Endothelial cell of umbilical vein (primary cell): ENCODE data around the gene SLA2. TPM values are rescaled to one million over a fixed set of nuclear protein-coding genes. Genes with fewer than 3 reads are reported as not detected.

Experiments
- BruUV-seq: library from RNA; stranded (reverse); fragments of 400-500 nt; replicated peaks from 2 replicates; lab custom pipeline; 2021; lab: Mats Ljungman, UMichigan
- CTCF ChIA-PET: fragments of 300-600, 350-600 bp; sonication (Branson Sonifier 250); formaldehyde crosslinking; loops from one replicate; lab custom pipeline; 2021; ENCODE audit warnings: antibody characterized with exemption, inconsistent platforms; lab: Charles Lee
- POLR2A ChIA-PET: fragments of 300-600, 350-600 bp; sonication (Branson Sonifier 250); formaldehyde crosslinking; loops from one replicate; lab custom pipeline; 2021; ENCODE audit warnings: antibody characterized with exemption, inconsistent platforms; lab: Charles Lee
- DNase-seq: peaks from one replicate; pipeline ENCODE4 v3.0.0-alpha.2; 2011; ENCODE audit warnings: low read depth, low spot score
- FAIRE-seq: peaks from 2 replicates; lab custom pipeline; 2011; peaks lifted over from hg19 to GRCh38; lab: Jason Lieb, UNC
- H2AFZ ChIP-seq: 2 replicates; pipeline ENCODE4 v1.6.0; 2012; ENCODE audit warnings: low read depth, low read length, control low read depth, inconsistent platforms
- H3K27ac ChIP-seq: 2 replicates; pipeline ENCODE4 v1.5.1; 2011; ENCODE audit warnings: low read depth, mild to moderate bottlenecking, control low read depth, low read length, moderate library complexity; ENCODE audit not compliant: insufficient read depth
- H3K27me3 ChIP-seq, 2 experiments: 2 replicates each; pipeline versions ENCODE4 v1.6.0 to v1.6.1; 2011; ENCODE audit warnings: low read length in 2 of 2, mixed read lengths in 1 of 2; ENCODE audit not compliant: control insufficient read depth in 2 of 2, insufficient read depth in 2 of 2
- H3K36me3 ChIP-seq, 2 experiments: 2 replicates in 1 of 2; 3 replicates in 1 of 2; pipeline ENCODE4 v1.5.1; 2011; ENCODE audit warnings: low read length in 2 of 2, mild to moderate bottlenecking in 1 of 2, moderate library complexity in 1 of 2; ENCODE audit not compliant: control insufficient read depth in 2 of 2, insufficient read depth in 2 of 2; ENCODE audit errors: extremely low read depth in 1 of 2
- H3K4me1 ChIP-seq: 3 replicates; pipeline ENCODE4 v1.5.1; 2011; ENCODE audit warnings: mild to moderate bottlenecking, low read length; ENCODE audit not compliant: control insufficient read depth, insufficient read depth; ENCODE audit errors: extremely low read depth
- H3K4me2 ChIP-seq: 2 replicates; pipeline ENCODE4 v1.6.1; 2011; ENCODE audit warnings: low read length, control low read depth, mixed read lengths; ENCODE audit not compliant: insufficient read depth
- H3K4me3 ChIP-seq, 3 experiments: fragments of 200-600 bp in 1 of 3; sonication (generic), shearing (Covaris generic) in 1 of 3; replicated peaks in 1 of 3; 2 replicates each; pipeline ENCODE4 v1.5.1; 2011 to 2016; ENCODE audit warnings: control low read depth in 3 of 3, low read length in 3 of 3, mild to moderate bottlenecking in 2 of 3, inconsistent platforms in 1 of 3, low read depth in 1 of 3, moderate library complexity in 1 of 3; ENCODE audit not compliant: insufficient read depth in 1 of 3
- H3K79me2 ChIP-seq: 2 replicates; pipeline ENCODE4 v1.6.0; 2012; ENCODE audit warnings: low read length, inconsistent platforms; ENCODE audit not compliant: control insufficient read depth, insufficient read depth
- H3K9ac ChIP-seq: replicated peaks from 2 replicates; pipeline ENCODE3; 2011; ENCODE audit warnings: low read length, control low read depth; ENCODE audit not compliant: insufficient read depth; ENCODE audit errors: extremely low read depth
- H3K9me1 ChIP-seq: replicated peaks from 3 replicates; pipeline ENCODE4 v1.6.0; 2011; ENCODE audit warnings: mild to moderate bottlenecking, low read length; ENCODE audit not compliant: control insufficient read depth, insufficient read depth; ENCODE audit errors: extremely low read depth
- H3K9me3 ChIP-seq: replicated peaks from 2 replicates; pipeline ENCODE4 v1.5.1; 2012; ENCODE audit warnings: low read length, inconsistent platforms; ENCODE audit not compliant: control insufficient read depth, insufficient read depth
- H4K20me1 ChIP-seq: replicated peaks from 2 replicates; pipeline ENCODE3; 2011; ENCODE audit warnings: mild to moderate bottlenecking, low read length; ENCODE audit not compliant: control insufficient read depth, insufficient read depth; ENCODE audit errors: extremely low read depth
- CTCF ChIP-seq, 2 donors: IDR thresholded peaks; 1 replicate in 1 of 2; 2 replicates in 1 of 2; pipeline ENCODE4 v1.5.1; 2011; ENCODE audit warnings: low read length in 2 of 2, mild to moderate bottlenecking in 2 of 2, moderate library complexity in 2 of 2, control low read depth in 1 of 2, inconsistent platforms in 1 of 2, low read depth in 1 of 2; ENCODE audit not compliant: insufficient read depth in 1 of 2; ENCODE audit errors: extremely low read depth in 1 of 2
- EZH2 ChIP-seq: IDR thresholded peaks from 2 replicates; pipeline ENCODE4 v1.6.1; 2012; ENCODE audit warnings: borderline replicate concordance, low read depth, mild to moderate bottlenecking, moderate library complexity, low read length, inconsistent platforms; ENCODE audit not compliant: severe bottlenecking
- FOS ChIP-seq: IDR thresholded peaks from 2 replicates; pipeline ENCODE4 v1.6.1; 2011; ENCODE audit warnings: mild to moderate bottlenecking, low read length, moderate library complexity, borderline replicate concordance; ENCODE audit not compliant: insufficient read depth
- GATA2 ChIP-seq: IDR thresholded peaks from 2 replicates; pipeline ENCODE4 v1.7.0; 2011; ENCODE audit warnings: low read depth, mild to moderate bottlenecking, moderate library complexity, mixed read lengths, low read length; ENCODE audit not compliant: insufficient read length, insufficient read depth
- JUN ChIP-seq: IDR thresholded peaks from 2 replicates; pipeline ENCODE4 v1.6.1; 2011; ENCODE audit warnings: borderline replicate concordance, low read depth; ENCODE audit not compliant: insufficient read length, insufficient read depth
- MAX ChIP-seq: IDR thresholded peaks from 2 replicates; pipeline ENCODE4 v1.6.1; 2011; ENCODE audit not compliant: insufficient read depth, insufficient read length
- MYC ChIP-seq: IDR thresholded peaks from one replicate; pipeline ENCODE4 v1.6.1; 2011; ENCODE audit warnings: mild to moderate bottlenecking, low read depth, low read length
- POLR2A ChIP-seq: IDR thresholded peaks from 2 replicates; pipeline ENCODE4 v1.6.1; 2012; ENCODE audit warnings: low read depth, mild to moderate bottlenecking, control low read depth, low read length
- POLR2AphosphoS5 ChIP-seq: IDR thresholded peaks from 2 replicates; pipeline ENCODE4 v1.6.1; 2012; ENCODE audit warnings: low read depth, mild to moderate bottlenecking, control low read depth, low read length, moderate library complexity; ENCODE audit not compliant: insufficient read depth
- dilution Hi-C: fragments of 300-500 bp; cut with MboI; formaldehyde crosslinking; loops from one replicate; pipeline ENCODE4 v1.15.0; 2019; ENCODE audit warnings: low sequenced_read_pairs; ENCODE audit not compliant: extremely low pct_ligation_motif_present
- intact Hi-C: fragments of 100-400 bp; cut with micrococcal nuclease; formaldehyde crosslinking; loops from one replicate; pipeline ENCODE4 v1.10.0; 2022
- polyA plus RNA-seq, 4 experiments: library from polyadenylated mRNA; depleted of rRNA in 3 of 4; stranded (reverse) in 3 of 4; unstranded in 1 of 4; fragments of >200 nt; gene quantifications; 2 replicates each; pipeline versions ENCODE4 v1.2.1 to v1.2.3, GENCODE V29; 2011 to 2012; ENCODE audit warnings: missing spikeins in 1 of 4
- total RNA-seq: library from RNA; stranded (reverse); gene quantifications from 2 replicates; pipeline ENCODE4 v1.2.3, GENCODE V29; 2021

The SLA2 gene
- total and polyA plus RNA-seq, 2 donors (not counting 3 experiments of a cell fraction or from before 2014, with no cell fraction given) = not detected

GRCh38 chr20:36613974-36614373 lies 32.0 kb downstream of the SLA2 start:
- Histone ChIP-seq H4K20me1 (no peaks in the 10 kb centered on the region), H3K9me1 (no peaks in the 10 kb centered on the region), H3K4me3 (no peak overlapping the region), H3K9me3 (no peaks in the 10 kb centered on the region), H3K36me3 (peaks cover 10 to 32% of the 10 kb centered on the region in 2 experiments), H3K4me1 (no peaks in the 10 kb centered on the region), H2AFZ (no peak overlapping the region), H3K79me2 (no peaks in the 10 kb centered on the region), H3K27ac (no peak overlapping the region), H3K9ac (no peak overlapping the region), H3K27me3 (no peaks in the 10 kb centered on the region), H3K4me2 (no peak overlapping the region)
- no peak for DNase-seq
- ChIA-PET CTCF (interaction anchor here (0.9 to 4.6 kb wide), 5 partner anchors 8 to 274 kb away, joined by 3 to 30 read pairs (median 4); partner anchors contain the start of genes DSN1 and RAB5IF), POLR2A (no interaction called here)
- FAIRE-seq = no peak
- no TSS peak for BruUV-seq
- TF ChIP-seq MYC (no peak), CTCF (IDR thresholded peaks at IDR 0.05; ENCODE audit: extremely low read depth in 1 of 2, insufficient read depth in 1 of 2, low read depth in 1 of 2, low read length in 2 of 2) (no peak), GATA2 (no peak), FOS (no peak), JUN (no peak), EZH2 (no peak), POLR2A (no peak), MAX (no peak), POLR2AphosphoS5 (no peak)
- dilution Hi-C loops (no loop called here), intact Hi-C loops (loop anchor here (2.0 kb wide), 1 partner anchor 249 kb away; a partner anchor contains a TSS)
